GM21528 (cell line): ENCODE data around the gene ABCC6.
"Not testable (repeated sequence)": the region's sequence is repeated elsewhere in the genome, so short reads cannot be mapped to it uniquely, and the experiment has no call there.

Experiments used
- ATAC-seq: cut with Tn5 transposase; IDR thresholded peaks from one replicate; pipeline ENCODE4 v1.9.1; 2021; ENCODE audit warnings: mild to moderate bottlenecking, moderate library complexity; ENCODE audit not compliant: unreplicated experiment, low FRiP score

ABCC6 gene

GRCh38 chr16:16120382-16121184 is 102.7 kb downstream of the ABCC6 start:
- ATAC-seq: no peak

GRCh38 chr16:16120044-16120381 is 103.3 kb downstream of the ABCC6 start:
- no peak for ATAC-seq

- ATAC-seq: no peak
Measured at GRCh38 chr16:16118337-16118736, 105.0 kb downstream of the ABCC6 start.

GRCh38 chr16:16116841-16117240 is 106.5 kb downstream of the ABCC6 start:
- no peak for ATAC-seq

- ATAC-seq: no peak
Measured at GRCh38 chr16:16113076-16113475, 110.2 kb downstream of the ABCC6 start.

GRCh38 chr16:16112450-16113053 is 110.7 kb downstream of the ABCC6 start:
- no peak for ATAC-seq

- ATAC-seq: no peak
Measured at GRCh38 chr16:16111639-16112038, 111.7 kb downstream of the ABCC6 start.

GRCh38 chr16:16110111-16110490 is 113.2 kb downstream of the ABCC6 start:
- ATAC-seq: no peak

GRCh38 chr16:16109453-16110110 is 113.7 kb downstream of the ABCC6 start:
- ATAC-seq: no peak

GRCh38 chr16:16108759-16109158 is 114.5 kb downstream of the ABCC6 start:
- no peak for ATAC-seq

GRCh38 chr16:16107839-16108238 is 115.5 kb downstream of the ABCC6 start:
- ATAC-seq: no peak

GRCh38 chr16:16106466-16106865 is 116.8 kb downstream of the ABCC6 start:
- no peak for ATAC-seq

- no peak for ATAC-seq
Measured at GRCh38 chr16:16105646-16106045, 117.6 kb downstream of the ABCC6 start.

- ATAC-seq: not testable (repeated sequence)
Measured at GRCh38 chr16:16104804-16105141, 118.5 kb downstream of the ABCC6 start.

- not testable (repeated sequence) for ATAC-seq
Measured at GRCh38 chr16:16104132-16104803, 119.0 kb downstream of the ABCC6 start.

- no peak for ATAC-seq
Measured at GRCh38 chr16:16102738-16103137, 120.6 kb downstream of the ABCC6 start.

GRCh38 chr16:16101585-16101984 is 121.7 kb downstream of the ABCC6 start:
- ATAC-seq: no peak

- no peak for ATAC-seq
Measured at GRCh38 chr16:16100631-16101030, 122.7 kb downstream of the ABCC6 start.

- ATAC-seq: no peak
Measured at GRCh38 chr16:16099320-16099719, 124.0 kb downstream of the ABCC6 start.
